Ishikawa (cell line): ENCODE measurements around the gene GNB1L.

Source experiments
- CEBPB ChIP-seq: IDR thresholded peaks from 2 replicates; pipeline ENCODE4 v1.6.1; 2012
- CREB1 ChIP-seq: IDR thresholded peaks from 2 replicates; pipeline ENCODE4 v1.6.1; 2012; ENCODE audit warnings: low read depth
- EGR1 ChIP-seq: IDR thresholded peaks from 2 replicates; pipeline ENCODE4 v1.6.1; 2012
- EP300 ChIP-seq: IDR thresholded peaks from 2 replicates; pipeline ENCODE4 v1.6.1; 2012; ENCODE audit warnings: borderline replicate concordance
- FOXM1 ChIP-seq: IDR thresholded peaks from 2 replicates; pipeline ENCODE4 v1.6.1; 2012; ENCODE audit warnings: low read depth, borderline replicate concordance
- NFIC ChIP-seq: IDR thresholded peaks from 2 replicates; pipeline ENCODE4 v1.6.1; 2012
- RAD21 ChIP-seq: IDR thresholded peaks from 2 replicates; pipeline ENCODE4 v1.6.1; 2012; ENCODE audit warnings: low read depth
- TAF1 ChIP-seq: IDR thresholded peaks from 2 replicates; pipeline ENCODE4 v1.6.1; 2012; ENCODE audit warnings: low read depth, mild to moderate bottlenecking
- TCF12 ChIP-seq: IDR thresholded peaks from 2 replicates; pipeline ENCODE4 v1.6.1; 2012; ENCODE audit warnings: low read depth
- TEAD4 ChIP-seq: IDR thresholded peaks from 2 replicates; pipeline ENCODE4 v1.6.1; 2012
- YY1 ChIP-seq: IDR thresholded peaks from 2 replicates; pipeline ENCODE4 v1.6.1; 2012; ENCODE audit warnings: low read depth
- ZBTB7A ChIP-seq: IDR thresholded peaks from 2 replicates; pipeline ENCODE4 v1.6.1; 2012; ENCODE audit warnings: low read depth
- TF ChIP-seq, protein P1 (sequence below): IDR thresholded peaks from 2 replicates; pipeline ENCODE4 v1.6.1; 2012
- TF ChIP-seq, protein P2 (sequence below): IDR thresholded peaks from 2 replicates; pipeline ENCODE4 v1.6.1; 2012
- TF ChIP-seq, protein P3 (sequence below): IDR thresholded peaks from 2 replicates; pipeline ENCODE4 v1.6.1; 2012; ENCODE audit warnings: low read depth, mild to moderate bottlenecking

GNB1L gene

DNA sequence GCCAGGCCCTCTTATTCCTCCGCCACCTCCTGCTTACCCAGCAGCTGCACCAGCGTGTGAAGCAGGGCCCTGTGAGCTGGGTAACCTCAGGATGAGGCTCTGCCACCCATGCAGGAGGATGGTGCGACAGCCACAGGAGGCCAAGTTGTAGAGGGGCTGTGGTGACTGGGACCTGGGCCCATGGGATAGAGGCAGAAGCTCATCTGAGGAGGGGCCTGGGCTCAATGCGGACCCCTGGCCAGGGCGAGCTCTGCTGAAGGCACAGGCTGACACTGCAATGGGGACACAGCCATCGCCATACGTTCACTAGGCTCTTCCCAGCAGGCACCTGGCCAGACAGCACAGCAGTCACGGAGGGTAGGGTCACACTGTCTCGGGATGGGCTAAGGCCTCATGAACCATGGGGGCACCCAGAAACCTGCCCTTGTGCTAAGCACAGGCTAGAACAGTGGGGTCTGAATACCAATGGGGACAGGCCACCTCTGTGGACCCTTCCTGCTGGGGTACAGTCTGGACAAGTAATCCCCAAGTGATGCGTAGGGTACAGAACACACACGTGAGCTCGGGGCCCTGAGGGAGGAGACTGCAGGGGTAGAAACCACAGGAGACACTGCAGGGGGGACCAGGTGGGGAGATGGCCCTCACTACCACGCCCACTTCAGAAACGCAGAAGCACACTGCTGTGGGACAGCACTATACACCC is 35.3 kb downstream of the GNB1L start:
- TF ChIP-seq TCF12: no peak
- TF ChIP-seq, protein P1, sequence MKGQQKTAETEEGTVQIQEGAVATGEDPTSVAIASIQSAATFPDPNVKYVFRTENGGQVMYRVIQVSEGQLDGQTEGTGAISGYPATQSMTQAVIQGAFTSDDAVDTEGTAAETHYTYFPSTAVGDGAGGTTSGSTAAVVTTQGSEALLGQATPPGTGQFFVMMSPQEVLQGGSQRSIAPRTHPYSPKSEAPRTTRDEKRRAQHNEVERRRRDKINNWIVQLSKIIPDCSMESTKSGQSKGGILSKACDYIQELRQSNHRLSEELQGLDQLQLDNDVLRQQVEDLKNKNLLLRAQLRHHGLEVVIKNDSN: no peak
- no peak for TF ChIP-seq CEBPB
- no peak for TF ChIP-seq FOXM1
- no peak for TF ChIP-seq CREB1
- TF ChIP-seq, protein P2, sequence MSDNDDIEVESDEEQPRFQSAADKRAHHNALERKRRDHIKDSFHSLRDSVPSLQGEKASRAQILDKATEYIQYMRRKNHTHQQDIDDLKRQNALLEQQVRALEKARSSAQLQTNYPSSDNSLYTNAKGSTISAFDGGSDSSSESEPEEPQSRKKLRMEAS: no peak
- no peak for TF ChIP-seq EGR1
- TF ChIP-seq ZBTB7A: no peak
- TF ChIP-seq NFIC: no peak
- no peak for TF ChIP-seq TAF1
- TF ChIP-seq TEAD4: no peak
- TF ChIP-seq EP300: no peak
- TF ChIP-seq RAD21: no peak
- TF ChIP-seq, protein P3, sequence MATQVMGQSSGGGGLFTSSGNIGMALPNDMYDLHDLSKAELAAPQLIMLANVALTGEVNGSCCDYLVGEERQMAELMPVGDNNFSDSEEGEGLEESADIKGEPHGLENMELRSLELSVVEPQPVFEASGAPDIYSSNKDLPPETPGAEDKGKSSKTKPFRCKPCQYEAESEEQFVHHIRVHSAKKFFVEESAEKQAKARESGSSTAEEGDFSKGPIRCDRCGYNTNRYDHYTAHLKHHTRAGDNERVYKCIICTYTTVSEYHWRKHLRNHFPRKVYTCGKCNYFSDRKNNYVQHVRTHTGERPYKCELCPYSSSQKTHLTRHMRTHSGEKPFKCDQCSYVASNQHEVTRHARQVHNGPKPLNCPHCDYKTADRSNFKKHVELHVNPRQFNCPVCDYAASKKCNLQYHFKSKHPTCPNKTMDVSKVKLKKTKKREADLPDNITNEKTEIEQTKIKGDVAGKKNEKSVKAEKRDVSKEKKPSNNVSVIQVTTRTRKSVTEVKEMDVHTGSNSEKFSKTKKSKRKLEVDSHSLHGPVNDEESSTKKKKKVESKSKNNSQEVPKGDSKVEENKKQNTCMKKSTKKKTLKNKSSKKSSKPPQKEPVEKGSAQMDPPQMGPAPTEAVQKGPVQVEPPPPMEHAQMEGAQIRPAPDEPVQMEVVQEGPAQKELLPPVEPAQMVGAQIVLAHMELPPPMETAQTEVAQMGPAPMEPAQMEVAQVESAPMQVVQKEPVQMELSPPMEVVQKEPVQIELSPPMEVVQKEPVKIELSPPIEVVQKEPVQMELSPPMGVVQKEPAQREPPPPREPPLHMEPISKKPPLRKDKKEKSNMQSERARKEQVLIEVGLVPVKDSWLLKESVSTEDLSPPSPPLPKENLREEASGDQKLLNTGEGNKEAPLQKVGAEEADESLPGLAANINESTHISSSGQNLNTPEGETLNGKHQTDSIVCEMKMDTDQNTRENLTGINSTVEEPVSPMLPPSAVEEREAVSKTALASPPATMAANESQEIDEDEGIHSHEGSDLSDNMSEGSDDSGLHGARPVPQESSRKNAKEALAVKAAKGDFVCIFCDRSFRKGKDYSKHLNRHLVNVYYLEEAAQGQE: no peak
- no peak for TF ChIP-seq YY1

DNA sequence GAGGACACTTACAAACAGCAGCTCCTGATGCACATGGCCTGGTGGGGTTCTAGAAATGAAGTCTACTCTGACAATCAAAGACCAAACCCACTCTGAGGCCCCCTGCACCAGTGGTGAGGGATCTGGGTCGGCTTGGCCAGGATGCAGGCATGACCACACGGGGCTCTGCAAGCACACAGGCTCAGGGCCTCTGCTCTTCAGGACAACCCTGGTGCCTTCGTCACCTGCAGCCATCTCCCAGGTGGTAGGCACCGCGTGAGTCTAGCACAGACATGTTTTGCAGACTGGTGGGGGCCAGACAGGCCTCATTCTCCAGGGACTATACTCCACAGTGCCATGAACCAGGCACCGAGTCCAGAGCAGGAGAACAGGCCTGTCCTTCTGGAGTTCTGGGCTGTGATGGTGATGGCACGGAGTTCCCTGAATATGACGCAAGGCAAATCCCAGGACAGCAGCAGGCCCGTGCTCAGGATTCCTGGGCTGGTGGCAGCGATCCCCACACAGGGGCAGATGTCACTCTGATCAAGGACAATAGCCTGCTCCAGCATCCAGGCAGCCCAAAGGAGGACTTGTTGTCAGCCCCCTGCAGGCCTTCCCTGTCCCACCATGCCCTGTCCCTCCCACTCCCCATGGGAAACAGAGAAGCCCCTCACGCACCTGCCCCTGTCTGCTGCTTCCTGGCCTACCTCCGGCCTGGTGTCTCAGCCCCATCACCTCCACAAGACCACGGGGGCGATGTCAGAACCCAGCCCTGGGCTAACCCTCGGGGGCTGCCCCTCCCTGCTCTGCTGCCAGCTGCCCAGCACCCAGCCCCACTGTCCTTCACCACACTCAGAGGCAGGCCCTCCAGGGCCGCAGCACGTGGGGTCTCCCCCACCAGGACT is 36.1 kb downstream of the GNB1L start:
- no peak for TF ChIP-seq YY1
- TF ChIP-seq NFIC: no peak
- no peak for TF ChIP-seq EP300
- no peak for TF ChIP-seq RAD21
- TF ChIP-seq, protein P2: no peak
- TF ChIP-seq CREB1: no peak
- no peak for TF ChIP-seq TCF12
- no peak for TF ChIP-seq FOXM1
- TF ChIP-seq EGR1: no peak
- TF ChIP-seq TAF1: no peak
- no peak for TF ChIP-seq CEBPB
- TF ChIP-seq, protein P1: no peak
- no peak for TF ChIP-seq ZBTB7A
- TF ChIP-seq TEAD4: no peak
- TF ChIP-seq, protein P3: no peak

DNA sequence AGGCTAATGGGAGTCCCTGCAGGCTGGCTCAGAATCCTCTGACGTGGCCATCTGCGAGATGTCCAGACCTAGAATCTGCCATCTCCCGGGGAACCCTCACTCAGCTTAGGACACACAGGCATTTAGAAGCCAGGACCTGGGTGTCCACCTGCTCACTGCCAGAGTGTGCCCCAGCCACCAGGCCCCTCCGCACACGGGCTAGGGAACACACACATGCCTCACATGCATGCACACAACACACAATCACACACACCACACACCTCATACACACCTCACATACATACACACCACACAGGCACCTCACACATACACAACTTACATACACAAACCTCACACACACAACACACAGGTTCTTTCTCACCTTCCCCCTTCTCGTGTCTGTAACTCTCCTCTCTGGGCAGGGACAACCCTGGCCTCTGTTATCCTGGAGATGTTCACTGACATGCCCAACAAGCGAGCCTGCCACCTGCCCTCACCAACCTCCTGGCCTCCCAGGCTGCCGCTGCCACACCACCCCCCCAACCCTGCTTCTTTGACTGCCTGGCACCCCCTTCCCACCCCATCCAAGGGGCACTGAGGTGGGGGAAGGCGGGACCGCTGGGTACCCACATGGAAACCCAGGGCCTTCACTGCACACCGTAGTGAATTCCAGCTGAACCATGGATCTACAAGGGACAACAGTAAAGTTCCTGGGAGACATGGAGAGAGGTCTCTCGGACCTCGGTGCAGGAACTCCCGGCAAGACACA is 38.1 kb downstream of the GNB1L start:
- TF ChIP-seq YY1: no peak
- no peak for TF ChIP-seq CEBPB
- TF ChIP-seq TEAD4: no peak
- no peak for TF ChIP-seq NFIC
- TF ChIP-seq, protein P3: no peak
- no peak for TF ChIP-seq EGR1
- no peak for TF ChIP-seq RAD21
- no peak for TF ChIP-seq EP300
- no peak for TF ChIP-seq ZBTB7A
- no peak for TF ChIP-seq CREB1
- TF ChIP-seq, protein P2: no peak
- no peak for TF ChIP-seq TCF12
- TF ChIP-seq TAF1: no peak
- TF ChIP-seq FOXM1: no peak
- TF ChIP-seq, protein P1: no peak
